SK-N-SH (cell line): Measurements from ENCODE around the gene EZH1.
"Not testable (repeated sequence)": the region's sequence is repeated elsewhere in the genome, so short reads cannot be mapped to it uniquely, and the experiment has no call there.

Source experiments
- EP300 ChIP-seq, 2 experiments: IDR thresholded peaks; 2 replicates each; pipeline versions ENCODE4 v1.4.0 to v1.6.1; 2012; ENCODE audit warnings: borderline replicate concordance in 1 of 2, low read depth in 1 of 2, low read length in 1 of 2
- EZH2phosphoT487 ChIP-seq: fragments of 200-600 bp; sonication (generic); IDR thresholded peaks from 2 replicates; pipeline ENCODE4 v1.6.1; 2017; ENCODE audit warnings: low read depth, mixed run types, mild to moderate bottlenecking, antibody characterized with exemption, moderate library complexity, borderline replicate concordance
- FOXJ3 ChIP-seq: sonication (generic); formaldehyde crosslinking; IDR thresholded peaks from 2 replicates; pipeline ENCODE4 v1.5.1; 2020; ENCODE audit warnings: mild to moderate bottlenecking, missing genetic modification reagents
- FOXM1 ChIP-seq: IDR thresholded peaks from 2 replicates; pipeline ENCODE4 v1.4.0; 2012; ENCODE audit warnings: low read depth, mild to moderate bottlenecking
- MAX ChIP-seq: IDR thresholded peaks from 2 replicates; pipeline ENCODE4 v1.4.0; 2012; ENCODE audit warnings: low read depth
- NFIC ChIP-seq: IDR thresholded peaks from 2 replicates; pipeline ENCODE4 v1.4.0; 2012; ENCODE audit warnings: borderline replicate concordance
- PBX3 ChIP-seq: IDR thresholded peaks from 2 replicates; pipeline ENCODE4; 2012
- POLR2AphosphoS5 ChIP-seq: IDR thresholded peaks from 2 replicates; pipeline ENCODE4 v1.6.1; 2012; ENCODE audit warnings: low read depth, low read length
- RAD21 ChIP-seq: IDR thresholded peaks from 2 replicates; pipeline ENCODE4 v1.6.1; 2012; ENCODE audit warnings: mild to moderate bottlenecking, low read length
- SMC3 ChIP-seq: IDR thresholded peaks from 2 replicates; pipeline ENCODE4 v1.6.1; 2012; ENCODE audit warnings: low read depth, low read length, improper control_type of control experiment
- TAF1 ChIP-seq: IDR thresholded peaks from 2 replicates; pipeline ENCODE4 v1.6.1; 2012; ENCODE audit warnings: low read depth, mild to moderate bottlenecking, low read length, moderate library complexity, borderline replicate concordance
- USF2 ChIP-seq: fragments of 150-350 bp; IDR thresholded peaks from 2 replicates; pipeline ENCODE4 v1.6.1; 2017; ENCODE audit warnings: antibody characterized with exemption, low read length, low read depth, borderline replicate concordance
- YY1 ChIP-seq: IDR thresholded peaks from 2 replicates; pipeline ENCODE4 v1.4.0; 2012; ENCODE audit warnings: low read depth, mild to moderate bottlenecking
- TF ChIP-seq, protein P1 (sequence below): fragments of 200-600 bp; sonication (generic); IDR thresholded peaks from 2 replicates; pipeline ENCODE4 v1.6.1; 2017; ENCODE audit warnings: antibody characterized with exemption, mild to moderate bottlenecking, moderate library complexity

- TF ChIP-seq YY1; SMC3; EP300 (IDR thresholded peaks at IDR 0.05; ENCODE audit: borderline replicate concordance in 1 of 2, low read depth in 1 of 2, low read length in 1 of 2); RAD21; TAF1; POLR2AphosphoS5; MAX; EZH2phosphoT487; USF2; FOXJ3 (CRISPR knock-in tag); NFIC; PBX3; FOXM1: not testable (repeated sequence)
- TF ChIP-seq, protein P1, sequence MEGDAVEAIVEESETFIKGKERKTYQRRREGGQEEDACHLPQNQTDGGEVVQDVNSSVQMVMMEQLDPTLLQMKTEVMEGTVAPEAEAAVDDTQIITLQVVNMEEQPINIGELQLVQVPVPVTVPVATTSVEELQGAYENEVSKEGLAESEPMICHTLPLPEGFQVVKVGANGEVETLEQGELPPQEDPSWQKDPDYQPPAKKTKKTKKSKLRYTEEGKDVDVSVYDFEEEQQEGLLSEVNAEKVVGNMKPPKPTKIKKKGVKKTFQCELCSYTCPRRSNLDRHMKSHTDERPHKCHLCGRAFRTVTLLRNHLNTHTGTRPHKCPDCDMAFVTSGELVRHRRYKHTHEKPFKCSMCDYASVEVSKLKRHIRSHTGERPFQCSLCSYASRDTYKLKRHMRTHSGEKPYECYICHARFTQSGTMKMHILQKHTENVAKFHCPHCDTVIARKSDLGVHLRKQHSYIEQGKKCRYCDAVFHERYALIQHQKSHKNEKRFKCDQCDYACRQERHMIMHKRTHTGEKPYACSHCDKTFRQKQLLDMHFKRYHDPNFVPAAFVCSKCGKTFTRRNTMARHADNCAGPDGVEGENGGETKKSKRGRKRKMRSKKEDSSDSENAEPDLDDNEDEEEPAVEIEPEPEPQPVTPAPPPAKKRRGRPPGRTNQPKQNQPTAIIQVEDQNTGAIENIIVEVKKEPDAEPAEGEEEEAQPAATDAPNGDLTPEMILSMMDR, result not testable (repeated sequence)
Measured at GRCh38 chr17:42742916-42743315, 1.9 kb downstream of the EZH1 start.
